Astrocyte (in vitro differentiated cells and primary cell): ENCODE results near the gene PRRC2B. TPM values are rescaled to one million over a fixed set of nuclear protein-coding genes. Genes with fewer than 3 reads are reported as not detected.
A peak's percentile ranks its signal among the peaks of the same experiment; 100 is the strongest.

ENCODE experiments used
- DNase-seq: peaks from one replicate; pipeline ENCODE4 v3.0.0-alpha.2; 2010; ENCODE audit warnings: low read depth
- FAIRE-seq: peaks from 2 replicates; lab custom pipeline; 2011; peaks lifted over from hg19 to GRCh38; lab: Jason Lieb, UNC
- H2AFZ ChIP-seq: 2 replicates; pipeline ENCODE4 v1.6.0; 2012; ENCODE audit warnings: low read depth, low read length, inconsistent platforms
- H3K27ac ChIP-seq: 2 replicates; pipeline ENCODE4 v1.5.1; 2011; ENCODE audit warnings: low read depth, low read length, inconsistent platforms
- H3K27me3 ChIP-seq: 2 replicates; pipeline ENCODE4 v1.6.0; 2011; ENCODE audit warnings: low read length, inconsistent platforms; ENCODE audit not compliant: insufficient read depth
- H3K36me3 ChIP-seq: 2 replicates; pipeline ENCODE4 v1.5.1; 2011; ENCODE audit warnings: low read length, inconsistent platforms; ENCODE audit not compliant: insufficient read depth
- H3K4me1 ChIP-seq: 2 replicates; pipeline ENCODE4 v1.5.1; 2011; ENCODE audit warnings: low read length, inconsistent platforms; ENCODE audit not compliant: insufficient read depth
- H3K4me2 ChIP-seq: 2 replicates; pipeline ENCODE4 v1.6.0; 2012; ENCODE audit warnings: low read length, inconsistent platforms
- H3K4me3 ChIP-seq: 2 replicates; pipeline ENCODE4 v1.5.1; 2011; ENCODE audit warnings: low read depth, mild to moderate bottlenecking, low read length, inconsistent platforms; ENCODE audit not compliant: insufficient read depth
- H3K79me2 ChIP-seq: 2 replicates; pipeline ENCODE4 v1.6.0; 2012; ENCODE audit warnings: mild to moderate bottlenecking, low read length, inconsistent platforms; ENCODE audit not compliant: insufficient read depth
- H3K9ac ChIP-seq: 2 replicates; pipeline ENCODE4 v1.6.0; 2012; ENCODE audit warnings: mild to moderate bottlenecking, low read length, inconsistent platforms
- H3K9me3 ChIP-seq: 2 replicates; pipeline ENCODE4 v1.5.1; 2012; ENCODE audit warnings: low read depth, mild to moderate bottlenecking, low read length, inconsistent platforms; ENCODE audit not compliant: insufficient read depth
- H4K20me1 ChIP-seq: 2 replicates; pipeline ENCODE4 v1.6.0; 2012; ENCODE audit warnings: low read length, inconsistent platforms; ENCODE audit not compliant: insufficient read depth
- H3K27ac Mint-ChIP-seq: one replicate; pipeline ENCODE4 v1.8.0; 2021; ENCODE audit warnings: mild to moderate bottlenecking, mixed read lengths; ENCODE audit not compliant: unreplicated experiment
- H3K27me3 Mint-ChIP-seq: one replicate; pipeline ENCODE4 v1.8.0; 2021; ENCODE audit warnings: low read depth, mixed read lengths; ENCODE audit not compliant: unreplicated experiment
- H3K36me3 Mint-ChIP-seq: one replicate; pipeline ENCODE4 v1.8.0; 2021; ENCODE audit warnings: low read depth, mixed read lengths; ENCODE audit not compliant: unreplicated experiment
- H3K4me1 Mint-ChIP-seq: one replicate; pipeline ENCODE4 v1.8.0; 2021; ENCODE audit warnings: low read depth, mixed read lengths; ENCODE audit not compliant: unreplicated experiment
- H3K4me3 Mint-ChIP-seq: one replicate; pipeline ENCODE4 v1.8.0; 2021; ENCODE audit warnings: mild to moderate bottlenecking, moderate library complexity, mixed read lengths; ENCODE audit not compliant: unreplicated experiment
- H3K9me3 Mint-ChIP-seq: one replicate; pipeline ENCODE4 v1.8.0; 2021; ENCODE audit warnings: mild to moderate bottlenecking, mixed read lengths; ENCODE audit not compliant: unreplicated experiment
- EZH2 ChIP-seq: IDR thresholded peaks from 2 replicates; pipeline ENCODE4 v1.6.1; 2012; ENCODE audit warnings: mild to moderate bottlenecking, low read length, inconsistent platforms; ENCODE audit not compliant: insufficient read depth
- total RNA-seq: library from RNA; stranded (reverse); gene quantifications from 2 replicates; pipeline ENCODE4 v1.2.1, GENCODE V29; 2021
- TF ChIP-seq, protein P1 (sequence below): IDR thresholded peaks from 2 replicates; pipeline ENCODE4 v1.5.1; 2011; ENCODE audit warnings: low read depth, mild to moderate bottlenecking, inconsistent platforms, low read length, moderate library complexity; ENCODE audit not compliant: insufficient read depth

Gene PRRC2B
- total RNA-seq, 1 donor from 2014 or later: 292 TPM

DNA sequence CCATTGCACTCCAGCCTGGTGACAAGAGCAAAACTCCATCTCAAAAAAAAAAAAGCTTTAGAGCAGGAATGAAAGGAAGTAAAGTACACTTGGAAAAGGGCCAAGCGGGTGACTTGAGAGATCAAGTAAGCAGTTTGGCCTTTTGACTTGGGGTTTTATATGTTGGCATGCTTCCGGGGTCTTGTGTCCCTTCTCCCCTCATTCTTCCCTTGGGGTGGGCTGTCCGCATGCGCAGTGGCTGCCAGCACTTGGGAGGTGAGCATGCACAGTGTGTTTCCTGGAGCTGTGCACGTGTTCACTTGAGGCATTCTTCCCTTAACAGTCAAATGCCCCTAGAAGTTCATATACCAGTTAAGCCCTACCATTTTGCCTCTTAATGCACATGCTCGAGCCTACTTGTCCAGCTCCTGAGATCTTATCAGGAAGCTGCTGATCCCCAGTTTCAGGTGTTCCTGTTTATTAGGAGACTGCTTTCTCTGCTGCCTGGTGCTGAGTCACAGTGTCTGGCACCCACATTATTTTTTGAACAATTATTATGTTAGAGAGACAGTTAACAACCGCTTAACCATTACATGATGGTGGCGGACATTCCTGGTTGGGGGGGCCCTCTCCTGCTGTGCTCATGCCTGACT lies 32.6 kb upstream of the PRRC2B start:
- no peak overlapping the region for H3K4me3 ChIP-seq
- H3K27ac Mint-ChIP-seq: peak overlapping the region; percentile 47
- no peak overlapping the region for H2AFZ ChIP-seq
- H3K9ac ChIP-seq: no peak overlapping the region
- no peaks in the 10 kb centered on the region for H3K27me3 ChIP-seq
- peaks cover 3% of the 10 kb centered on the region for H3K4me1 ChIP-seq
- H3K27ac ChIP-seq: no peak overlapping the region
- no peaks in the 10 kb centered on the region for H3K36me3 ChIP-seq
- TF ChIP-seq EZH2: no peak
- TF ChIP-seq, protein P1, sequence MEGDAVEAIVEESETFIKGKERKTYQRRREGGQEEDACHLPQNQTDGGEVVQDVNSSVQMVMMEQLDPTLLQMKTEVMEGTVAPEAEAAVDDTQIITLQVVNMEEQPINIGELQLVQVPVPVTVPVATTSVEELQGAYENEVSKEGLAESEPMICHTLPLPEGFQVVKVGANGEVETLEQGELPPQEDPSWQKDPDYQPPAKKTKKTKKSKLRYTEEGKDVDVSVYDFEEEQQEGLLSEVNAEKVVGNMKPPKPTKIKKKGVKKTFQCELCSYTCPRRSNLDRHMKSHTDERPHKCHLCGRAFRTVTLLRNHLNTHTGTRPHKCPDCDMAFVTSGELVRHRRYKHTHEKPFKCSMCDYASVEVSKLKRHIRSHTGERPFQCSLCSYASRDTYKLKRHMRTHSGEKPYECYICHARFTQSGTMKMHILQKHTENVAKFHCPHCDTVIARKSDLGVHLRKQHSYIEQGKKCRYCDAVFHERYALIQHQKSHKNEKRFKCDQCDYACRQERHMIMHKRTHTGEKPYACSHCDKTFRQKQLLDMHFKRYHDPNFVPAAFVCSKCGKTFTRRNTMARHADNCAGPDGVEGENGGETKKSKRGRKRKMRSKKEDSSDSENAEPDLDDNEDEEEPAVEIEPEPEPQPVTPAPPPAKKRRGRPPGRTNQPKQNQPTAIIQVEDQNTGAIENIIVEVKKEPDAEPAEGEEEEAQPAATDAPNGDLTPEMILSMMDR: no peak
- peaks cover 16% of the 10 kb centered on the region for H3K4me1 Mint-ChIP-seq
- no peaks in the 10 kb centered on the region for H3K79me2 ChIP-seq
- no peak overlapping the region for H3K4me2 ChIP-seq
- no peak for FAIRE-seq
- H3K9me3 Mint-ChIP-seq: no peaks in the 10 kb centered on the region
- no peaks in the 10 kb centered on the region for H4K20me1 ChIP-seq
- no peak overlapping the region for H3K4me3 Mint-ChIP-seq
- DNase-seq: peak; percentile 25
- no peaks in the 10 kb centered on the region for H3K9me3 ChIP-seq
- no peaks in the 10 kb centered on the region for H3K36me3 Mint-ChIP-seq
- no peaks in the 10 kb centered on the region for H3K27me3 Mint-ChIP-seq

DNA sequence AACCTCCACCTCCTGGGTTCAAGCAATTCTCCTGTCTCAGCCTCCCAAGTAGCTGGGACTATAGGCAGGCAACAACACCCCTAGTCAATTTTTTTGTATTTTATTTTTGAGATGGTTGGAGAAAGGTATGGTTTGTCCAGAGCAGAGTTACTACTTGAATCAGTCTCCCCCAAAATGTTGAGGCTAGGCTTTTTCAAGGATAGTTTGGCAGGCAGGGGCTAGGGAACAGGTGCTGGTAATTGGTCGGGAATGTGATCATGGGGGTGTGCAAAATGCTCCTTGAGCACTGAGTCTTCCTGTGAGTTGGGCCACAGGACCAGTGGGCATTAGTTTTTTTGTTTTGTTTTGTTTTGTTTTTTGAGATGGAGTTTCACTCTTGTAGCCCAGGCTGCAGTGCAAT lies 28.3 kb upstream of the PRRC2B start:
- Histone ChIP-seq H3K27ac (no peak overlapping the region), H3K4me2 (no peak overlapping the region), H3K9ac (no peak overlapping the region), H3K4me1 (peaks cover 10% of the 10 kb centered on the region), H3K27me3 (no peaks in the 10 kb centered on the region), H3K79me2 (no peaks in the 10 kb centered on the region), H3K4me3 (no peak overlapping the region), H2AFZ (no peak overlapping the region), H4K20me1 (no peaks in the 10 kb centered on the region), H3K9me3 (no peaks in the 10 kb centered on the region), H3K36me3 (no peaks in the 10 kb centered on the region)
- no peaks in the 10 kb centered on the region for H3K27me3 Mint-ChIP-seq
- peaks cover 11% of the 10 kb centered on the region for H3K4me1 Mint-ChIP-seq
- no peak overlapping the region for H3K27ac Mint-ChIP-seq
- no peak for TF ChIP-seq EZH2
- no peaks in the 10 kb centered on the region for H3K36me3 Mint-ChIP-seq
- H3K4me3 Mint-ChIP-seq: no peak overlapping the region
- no peaks in the 10 kb centered on the region for H3K9me3 Mint-ChIP-seq
- no peak for FAIRE-seq
- no peak for DNase-seq

DNA sequence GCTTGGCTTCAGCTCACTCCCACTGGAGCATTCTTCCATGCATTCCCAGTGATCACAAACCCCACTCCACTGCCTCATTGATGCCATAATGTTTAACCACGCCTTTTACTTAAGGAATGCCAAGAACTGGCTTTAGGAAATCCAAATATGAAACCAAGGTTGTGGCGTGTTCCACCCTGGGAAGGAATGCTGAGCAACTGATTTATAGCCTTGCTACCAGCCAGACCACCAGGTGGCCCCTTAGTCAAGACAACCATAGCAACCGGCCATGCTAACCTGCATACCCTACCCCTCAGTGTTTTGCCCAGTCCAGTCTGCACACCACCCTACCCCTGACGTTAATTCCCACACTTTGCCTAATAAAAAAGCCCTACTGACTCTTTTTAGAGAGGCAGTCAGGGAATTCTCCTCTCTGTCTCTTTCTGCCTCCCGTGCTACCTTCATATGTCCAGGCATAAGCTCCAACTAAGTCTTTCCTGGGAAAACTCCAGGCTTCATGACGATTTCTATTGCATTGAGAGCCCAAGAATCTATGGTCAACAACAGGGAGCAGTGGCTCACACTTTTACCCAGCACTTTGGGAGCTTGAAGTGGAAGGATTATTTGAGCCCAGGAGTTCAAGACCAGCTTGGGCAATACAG lies 27.0 kb upstream of the PRRC2B start:
- no peaks in the 10 kb centered on the region for H3K79me2 ChIP-seq
- H4K20me1 ChIP-seq: no peaks in the 10 kb centered on the region
- no peaks in the 10 kb centered on the region for H3K27me3 ChIP-seq
- peak overlapping the region; percentile 46 for H3K4me2 ChIP-seq
- Mint-ChIP-seq H3K27ac (peak overlapping the region; percentile 87), H3K9me3 (no peaks in the 10 kb centered on the region), H3K36me3 (no peaks in the 10 kb centered on the region), H3K27me3 (no peaks in the 10 kb centered on the region), H3K4me3 (no peak overlapping the region), H3K4me1 (peaks cover 6% of the 10 kb centered on the region)
- H3K9ac ChIP-seq: peak overlapping the region; percentile 5
- H3K36me3 ChIP-seq: no peaks in the 10 kb centered on the region
- DNase-seq (peak; percentile 80), FAIRE-seq (no peak)
- H3K4me3 ChIP-seq: no peak overlapping the region
- H3K27ac ChIP-seq: no peak overlapping the region
- peaks cover 7% of the 10 kb centered on the region for H3K4me1 ChIP-seq
- H3K9me3 ChIP-seq: no peaks in the 10 kb centered on the region
- TF ChIP-seq EZH2: no peak
- TF ChIP-seq, protein P1: peak; percentile 28
- H2AFZ ChIP-seq: peak overlapping the region; percentile 54
